ENCODE data around the gene SLC22A23.

DNA sequence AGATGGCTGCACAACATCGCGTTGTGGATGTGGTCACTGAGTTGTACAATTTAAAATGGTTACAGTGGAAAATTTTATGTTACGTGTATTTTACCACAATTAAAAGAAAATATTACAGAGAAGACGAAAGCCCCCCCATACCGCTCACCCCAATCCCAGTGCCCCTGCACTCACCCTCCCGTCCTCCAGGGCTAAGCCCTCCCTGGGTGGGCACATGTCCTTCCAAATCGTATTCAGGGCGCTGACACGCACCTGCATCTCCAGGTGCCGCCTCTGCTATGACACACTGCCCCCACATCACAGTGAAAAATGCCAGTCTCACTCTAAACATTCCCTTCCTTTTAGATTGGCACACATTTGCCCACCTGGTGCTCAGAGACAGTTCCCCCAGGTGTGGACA, 148.7 kb downstream of the SLC22A23 start:
- TF ChIP-seq, protein P1, sequence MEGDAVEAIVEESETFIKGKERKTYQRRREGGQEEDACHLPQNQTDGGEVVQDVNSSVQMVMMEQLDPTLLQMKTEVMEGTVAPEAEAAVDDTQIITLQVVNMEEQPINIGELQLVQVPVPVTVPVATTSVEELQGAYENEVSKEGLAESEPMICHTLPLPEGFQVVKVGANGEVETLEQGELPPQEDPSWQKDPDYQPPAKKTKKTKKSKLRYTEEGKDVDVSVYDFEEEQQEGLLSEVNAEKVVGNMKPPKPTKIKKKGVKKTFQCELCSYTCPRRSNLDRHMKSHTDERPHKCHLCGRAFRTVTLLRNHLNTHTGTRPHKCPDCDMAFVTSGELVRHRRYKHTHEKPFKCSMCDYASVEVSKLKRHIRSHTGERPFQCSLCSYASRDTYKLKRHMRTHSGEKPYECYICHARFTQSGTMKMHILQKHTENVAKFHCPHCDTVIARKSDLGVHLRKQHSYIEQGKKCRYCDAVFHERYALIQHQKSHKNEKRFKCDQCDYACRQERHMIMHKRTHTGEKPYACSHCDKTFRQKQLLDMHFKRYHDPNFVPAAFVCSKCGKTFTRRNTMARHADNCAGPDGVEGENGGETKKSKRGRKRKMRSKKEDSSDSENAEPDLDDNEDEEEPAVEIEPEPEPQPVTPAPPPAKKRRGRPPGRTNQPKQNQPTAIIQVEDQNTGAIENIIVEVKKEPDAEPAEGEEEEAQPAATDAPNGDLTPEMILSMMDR (IDR thresholded peaks at IDR 0.05 in 4 of 5, conservative IDR thresholded peaks at IDR 0.05 in 1 of 5): no peak
- TF ChIP-seq POLR2A (IDR thresholded peaks at IDR 0.05): no peak

Measured in gastrocnemius medialis (tissue), 4 donors.